ENCODE results near the gene MBNL2. TPM values are rescaled to one million over a fixed set of nuclear protein-coding genes. Genes with fewer than 3 reads are reported as not detected.

Gene MBNL2
- total and polyA plus RNA-seq, 2 of the 4 experiments (the other 2 are of a cell fraction) = 26.9 to 103 TPM

DNA sequence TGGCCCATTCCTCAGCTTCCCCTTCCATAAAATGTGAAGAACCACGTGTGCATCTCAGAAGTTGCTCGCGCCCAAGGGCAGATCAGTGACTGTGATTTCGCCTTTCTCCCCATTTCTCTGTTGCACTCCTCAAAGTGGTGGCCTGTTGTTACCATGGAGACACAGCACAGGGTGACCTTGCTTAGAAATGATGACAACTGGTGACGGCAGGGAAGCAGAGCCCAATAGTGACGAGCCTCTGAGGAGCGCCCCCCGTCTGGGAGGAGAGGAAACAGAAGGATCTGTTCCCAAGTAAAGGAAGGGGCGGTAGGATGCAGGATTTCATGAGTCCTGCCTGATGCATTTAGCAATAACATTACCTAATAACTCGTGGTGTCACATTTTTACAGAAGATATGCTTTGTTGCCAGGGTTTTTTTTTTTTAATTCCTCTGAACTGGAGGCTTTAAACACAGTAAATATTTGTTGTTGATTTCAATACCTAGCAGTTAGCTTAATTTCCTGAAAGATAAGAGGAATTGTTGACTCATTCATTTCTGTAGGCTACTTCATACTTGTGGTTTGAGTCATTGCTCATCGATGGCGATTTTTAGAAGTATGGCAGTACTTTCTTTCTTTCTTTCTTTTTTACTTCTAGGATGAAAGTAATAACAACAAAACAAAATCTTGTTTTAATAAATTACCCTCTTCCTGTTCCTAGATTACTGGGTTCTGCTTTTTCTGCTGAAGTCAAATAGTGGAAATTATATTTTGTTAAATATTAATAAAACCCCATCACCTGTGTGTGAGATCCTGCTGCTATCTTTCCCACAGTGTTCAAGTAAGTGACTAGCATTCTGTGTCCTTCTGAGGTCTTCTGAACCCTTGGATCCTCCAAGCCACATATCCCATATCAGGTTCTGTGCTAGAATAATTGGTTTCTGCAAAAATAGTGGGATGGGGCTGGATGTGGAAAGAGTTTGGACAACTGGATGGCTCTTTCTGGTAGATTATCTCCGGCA lies 36.0 kb downstream of the MBNL2 start (continued):
- TF ChIP-seq CTCF (conservative IDR thresholded peaks at IDR 0.05; ENCODE audit: low read depth, low read length) = 0 out of 2 replicates have a peak, but pooled peaks have one; percentile 13

DNA sequence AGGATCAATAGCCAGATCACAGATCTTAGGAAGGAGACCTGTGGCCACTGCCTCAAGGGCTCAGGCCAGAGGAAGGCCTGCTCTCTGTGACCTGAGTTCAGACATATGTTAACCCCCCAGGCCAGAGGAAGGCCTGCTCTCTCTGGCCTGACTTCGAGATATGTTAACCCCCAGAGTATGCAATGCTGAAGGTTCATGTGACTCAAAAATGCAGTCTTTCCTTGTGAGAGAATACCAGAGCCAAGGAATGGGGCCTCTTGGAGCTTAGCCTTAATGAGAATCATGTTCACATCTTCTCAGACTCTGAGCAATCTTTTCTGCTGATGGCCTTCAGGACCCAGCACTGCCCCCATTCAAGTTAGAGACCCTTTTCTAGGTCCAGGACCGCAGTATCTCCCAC lies 36.7 kb downstream of the MBNL2 start:
- Histone ChIP-seq H4K5ac (ENCODE audit: low read depth, low read length) (peak overlapping the region; percentile 88), H4K20me1 (ENCODE audit: insufficient read depth, low read length) (peaks cover 21% of the 10 kb centered on the region; the same call in 1 of the 2 replicates), H3K27ac (ENCODE audit: insufficient read depth, low read length) (peak overlapping the region; percentile 84), H2AK5ac (ENCODE audit: low read depth, low read length) (peak overlapping the region; percentile 73), H3K4me3 (ENCODE audit: insufficient read depth, low read depth, low read length) (no peak overlapping the region), H3K4me2 (ENCODE audit: low read depth, low read length) (peak overlapping the region; percentile 59), H3K4me1 (ENCODE audit: control insufficient read depth, insufficient read depth, low read length) (peaks cover 54% of the 10 kb centered on the region), H4K91ac (ENCODE audit: insufficient read depth, low read depth, low read length) (peak overlapping the region; percentile 86), H3K23ac (ENCODE audit: low read depth, low read length) (peak overlapping the region; percentile 94), H2BK20ac (ENCODE audit: low read depth, low read length) (peak overlapping the region; percentile 70), H3K4ac (ENCODE audit: low read depth, low read length) (peak overlapping the region; percentile 86), H2BK15ac (ENCODE audit: low read depth, low read length) (peak overlapping the region; percentile 52; the same call in 2 of the 3 replicates), H2AFZ (replicated peaks; ENCODE audit: low read length, poor library complexity) (no peak overlapping the region), H3K9ac (ENCODE audit: low read depth, low read length) (peak overlapping the region; percentile 7; the same call in 1 of the 2 replicates), H2BK120ac (ENCODE audit: low read depth, low read length) (peak overlapping the region; percentile 90), H2AK9ac (replicated peaks; ENCODE audit: low read depth, low read length, poor library complexity) (peak overlapping the region; percentile 15), H3K79me1 (ENCODE audit: low read depth in 1 of 2, low read length in 2 of 2) (peaks cover 42 to 88% of the 10 kb centered on the region in 2 experiments), H3K9me3 (ENCODE audit: control insufficient read depth, insufficient read depth, low read length) (no peaks in the 10 kb centered on the region), H3K36me3 (ENCODE audit: control insufficient read depth, insufficient read depth, low read length) (no peaks in the 10 kb centered on the region), H3K18ac (ENCODE audit: low read depth, low read length) (peak overlapping the region; percentile 97), H3K56ac (ENCODE audit: extremely low read depth, insufficient read depth, low read length) (peak overlapping the region; percentile 46), H3K27me3 (ENCODE audit: control insufficient read depth, insufficient read depth, low read length) (no peaks in the 10 kb centered on the region), H3K9me1 (ENCODE audit: insufficient read depth, low read length) (peaks cover 52% of the 10 kb centered on the region), H3K14ac (replicated peaks; ENCODE audit: low read depth, low read length) (peak overlapping the region; percentile 82), H2BK5ac (ENCODE audit: low read depth, low read length, poor library complexity, severe bottlenecking) (peak overlapping the region; percentile 86), H4K8ac (ENCODE audit: low read depth in 2 of 2, low read length in 2 of 2) (peak overlapping the region; percentile 65 to 69)
- TF ChIP-seq RFX5 (IDR thresholded peaks at IDR 0.05; ENCODE audit: low read depth, low read length) = no peak
- TF ChIP-seq NFE2L2 (IDR thresholded peaks at IDR 0.05; ENCODE audit: low read depth, low read length) = no peak
- no peak for TF ChIP-seq FOS (IDR thresholded peaks at IDR 0.05; ENCODE audit: low read depth, low read length)
- no TSS peak for BruUV-seq (replicated peaks)
- POLR2A ChIA-PET (ENCODE audit: unreplicated experiment) = no interaction called here
- CTCF ChIA-PET = no interaction called here
- dilution Hi-C loops (cut with HindIII; ENCODE audit: low sequenced_read_pairs, unreplicated experiment) (no loop called here), in situ Hi-C loops (cut with MboI; ENCODE audit: low sequenced_read_pairs) (no loop called here), intact Hi-C loops (cut with micrococcal nuclease) (no loop called here)
- peak; percentile 64 for DNase-seq
- WGBS, 2 experiments (ENCODE audit: extremely low coverage in 2 of 2, insufficient read length in 1 of 2) = 40% methylated on average over 1 of the region's 2 CpGs; no CpG with 5 or more reads in 1 of the 2 experiments
- ATAC-seq (ENCODE audit: low read depth) = peak; percentile 19

Measured in IMR-90 (cell line).